GM13976 (cell line): ENCODE data around the gene ATOSA.

Source experiments
- DNase-seq: peaks from one replicate; pipeline ENCODE4 v3.0.0; 2012; ENCODE audit warnings: low spot score
- in situ Hi-C: fragments of 300-500 bp; cut with MboI; formaldehyde crosslinking; loops from one replicate; pipeline ENCODE4 v1.12.0; 2022; ENCODE audit warnings: low sequenced_read_pairs, mixed read lengths, inconsistent platforms; ENCODE audit not compliant: unreplicated experiment
- TF ChIP-seq, protein P1 (sequence below): IDR thresholded peaks from 2 replicates; pipeline ENCODE4 v1.5.1; 2012; ENCODE audit warnings: borderline replicate concordance, mild to moderate bottlenecking; ENCODE audit not compliant: insufficient read depth; ENCODE audit errors: extremely low read depth, missing control alignments, control extremely low read depth

Gene ATOSA, protein sequence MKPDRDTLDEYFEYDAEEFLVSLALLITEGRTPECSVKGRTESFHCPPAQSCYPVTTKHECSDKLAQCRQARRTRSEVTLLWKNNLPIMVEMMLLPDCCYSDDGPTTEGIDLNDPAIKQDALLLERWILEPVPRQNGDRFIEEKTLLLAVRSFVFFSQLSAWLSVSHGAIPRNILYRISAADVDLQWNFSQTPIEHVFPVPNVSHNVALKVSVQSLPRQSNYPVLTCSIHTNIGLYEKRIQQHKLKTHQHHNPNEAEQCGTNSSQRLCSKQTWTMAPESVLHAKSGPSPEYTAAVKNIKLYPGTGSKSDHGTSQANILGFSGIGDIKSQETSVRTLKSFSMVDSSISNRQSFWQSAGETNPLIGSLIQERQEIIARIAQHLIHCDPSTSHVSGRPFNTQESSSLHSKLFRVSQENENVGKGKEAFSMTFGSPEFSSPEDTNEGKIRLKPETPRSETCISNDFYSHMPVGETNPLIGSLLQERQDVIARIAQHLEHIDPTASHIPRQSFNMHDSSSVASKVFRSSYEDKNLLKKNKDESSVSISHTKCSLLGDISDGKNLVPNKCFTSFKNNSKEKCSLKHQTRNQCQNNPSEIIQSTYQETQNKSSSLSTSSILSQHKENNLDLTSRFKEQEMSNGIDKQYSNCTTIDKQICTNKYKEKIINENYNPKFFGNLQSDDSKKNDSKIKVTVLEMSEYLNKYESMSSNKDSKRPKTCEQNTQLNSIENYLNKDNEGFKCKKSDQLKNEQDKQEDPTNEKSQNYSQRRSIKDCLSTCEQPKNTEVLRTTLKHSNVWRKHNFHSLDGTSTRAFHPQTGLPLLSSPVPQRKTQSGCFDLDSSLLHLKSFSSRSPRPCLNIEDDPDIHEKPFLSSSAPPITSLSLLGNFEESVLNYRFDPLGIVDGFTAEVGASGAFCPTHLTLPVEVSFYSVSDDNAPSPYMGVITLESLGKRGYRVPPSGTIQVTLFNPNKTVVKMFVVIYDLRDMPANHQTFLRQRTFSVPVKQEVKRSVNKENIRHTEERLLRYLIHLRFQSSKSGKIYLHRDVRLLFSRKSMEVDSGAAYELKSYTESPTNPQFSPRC

DNA sequence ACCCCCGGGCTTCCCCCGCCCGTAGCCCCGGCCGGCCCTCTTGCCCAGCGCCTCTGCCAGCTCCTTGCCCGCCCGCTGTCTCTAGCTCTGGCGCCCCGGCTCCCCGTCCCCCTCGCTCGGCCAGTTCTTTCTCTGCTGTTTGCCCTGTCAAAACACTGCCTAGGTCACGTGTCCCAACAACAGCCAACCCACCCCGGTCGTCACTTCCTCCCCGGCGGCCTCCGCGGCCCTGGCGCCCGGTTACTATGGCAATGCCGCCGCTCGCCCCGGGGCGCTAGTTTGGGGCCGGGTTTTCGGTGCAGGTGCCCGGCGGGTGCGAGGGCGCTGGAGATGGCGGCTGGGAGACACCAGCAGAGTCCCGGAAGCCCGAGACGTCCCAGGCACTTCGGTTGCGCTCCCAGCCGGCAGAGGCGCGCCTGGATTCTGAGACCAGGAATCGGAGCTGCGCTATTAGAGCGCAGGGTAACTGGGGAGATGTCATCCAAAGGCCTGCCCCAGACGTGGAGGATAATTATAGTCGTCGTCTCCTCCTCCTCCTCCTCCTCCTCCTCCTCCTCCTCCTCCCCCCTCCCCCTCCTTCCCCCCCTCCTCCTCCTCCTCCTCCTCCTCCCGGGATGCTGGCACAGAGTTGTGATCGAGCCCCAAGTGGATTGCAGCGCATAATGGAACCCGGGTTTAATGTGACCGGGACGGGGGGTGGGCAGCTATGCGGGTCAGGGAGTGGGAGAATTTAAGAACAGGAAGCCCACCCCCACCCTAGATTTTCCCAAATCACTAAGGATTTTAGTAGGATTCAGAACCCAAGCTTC lies at the start of gene ATOSA:
Gene ATOSA (minus strand): TSS at position 157 of the 809 bp plus-strand sequence. CDS start 1,367 bp downstream, outside the sequence.
- in situ Hi-C loops, result no loop called here
- peak; percentile 94 for DNase-seq
- TF ChIP-seq, protein P1, sequence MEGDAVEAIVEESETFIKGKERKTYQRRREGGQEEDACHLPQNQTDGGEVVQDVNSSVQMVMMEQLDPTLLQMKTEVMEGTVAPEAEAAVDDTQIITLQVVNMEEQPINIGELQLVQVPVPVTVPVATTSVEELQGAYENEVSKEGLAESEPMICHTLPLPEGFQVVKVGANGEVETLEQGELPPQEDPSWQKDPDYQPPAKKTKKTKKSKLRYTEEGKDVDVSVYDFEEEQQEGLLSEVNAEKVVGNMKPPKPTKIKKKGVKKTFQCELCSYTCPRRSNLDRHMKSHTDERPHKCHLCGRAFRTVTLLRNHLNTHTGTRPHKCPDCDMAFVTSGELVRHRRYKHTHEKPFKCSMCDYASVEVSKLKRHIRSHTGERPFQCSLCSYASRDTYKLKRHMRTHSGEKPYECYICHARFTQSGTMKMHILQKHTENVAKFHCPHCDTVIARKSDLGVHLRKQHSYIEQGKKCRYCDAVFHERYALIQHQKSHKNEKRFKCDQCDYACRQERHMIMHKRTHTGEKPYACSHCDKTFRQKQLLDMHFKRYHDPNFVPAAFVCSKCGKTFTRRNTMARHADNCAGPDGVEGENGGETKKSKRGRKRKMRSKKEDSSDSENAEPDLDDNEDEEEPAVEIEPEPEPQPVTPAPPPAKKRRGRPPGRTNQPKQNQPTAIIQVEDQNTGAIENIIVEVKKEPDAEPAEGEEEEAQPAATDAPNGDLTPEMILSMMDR, result no peak

DNA sequence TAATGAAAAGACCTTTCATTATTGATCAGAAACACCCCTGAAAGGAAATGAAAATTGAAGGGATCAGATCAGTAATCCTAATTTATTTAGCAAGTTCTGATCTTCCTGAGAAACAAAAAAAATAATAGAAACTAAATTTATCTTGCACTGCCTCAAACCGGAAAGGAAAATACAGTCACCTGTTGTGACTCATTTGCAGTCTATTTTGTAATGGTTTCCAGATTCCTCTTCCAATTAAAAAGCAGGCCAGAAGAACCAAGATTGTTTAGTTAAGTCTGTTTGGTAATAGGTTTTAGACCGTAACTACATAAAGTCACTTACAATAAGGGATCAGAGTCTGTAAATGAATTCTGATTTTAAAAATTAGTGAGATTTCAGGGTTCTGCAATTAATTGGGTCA lies 49.7 kb upstream of the ATOSA start:
- TF ChIP-seq, protein P1, result no peak
- in situ Hi-C loops, result no loop called here
- DNase-seq, result no peak

DNA sequence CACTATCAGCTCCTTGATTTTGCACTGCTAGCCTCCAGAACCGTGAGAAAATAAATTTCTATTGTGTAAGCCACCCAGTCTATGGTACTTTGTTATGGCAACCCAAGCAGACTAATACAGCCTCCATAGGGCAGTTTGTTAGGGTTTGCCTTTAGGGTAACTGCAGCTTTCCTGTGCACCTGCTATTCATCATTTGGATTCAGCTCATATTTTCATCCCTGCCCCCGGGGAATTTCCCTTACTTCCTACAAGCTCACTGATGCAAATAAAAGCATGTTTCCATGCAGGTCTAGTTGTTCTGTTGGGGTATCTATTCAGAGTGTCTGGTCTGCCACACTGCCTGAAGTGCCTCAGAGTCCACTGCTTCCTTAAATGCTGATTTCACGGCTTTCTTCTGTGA lies 48.6 kb upstream of the ATOSA start:
- TF ChIP-seq, protein P1, result no peak
- in situ Hi-C loops, result no loop called here
- no peak for DNase-seq

DNA sequence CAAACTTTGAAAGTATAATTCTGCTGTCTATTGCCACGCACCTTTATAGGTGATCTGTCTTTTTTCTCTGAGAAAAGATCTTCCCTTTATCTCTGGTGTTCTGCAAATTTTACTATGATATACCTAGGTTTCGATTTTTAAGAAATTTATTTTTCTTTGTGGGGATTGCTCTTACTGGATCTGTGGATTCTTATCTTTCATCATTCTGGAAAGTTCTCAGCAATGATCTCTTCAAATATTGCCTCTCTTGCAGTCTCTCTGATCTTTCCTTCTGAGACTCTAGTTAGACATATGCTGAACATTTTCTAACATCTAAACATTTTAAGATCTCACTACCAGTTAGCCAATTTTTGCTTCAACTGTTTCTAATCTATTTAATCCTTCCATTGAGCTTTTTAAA lies 47.0 kb upstream of the ATOSA start:
- TF ChIP-seq, protein P1, result no peak
- no peak for DNase-seq
- in situ Hi-C loops, result no loop called here

DNA sequence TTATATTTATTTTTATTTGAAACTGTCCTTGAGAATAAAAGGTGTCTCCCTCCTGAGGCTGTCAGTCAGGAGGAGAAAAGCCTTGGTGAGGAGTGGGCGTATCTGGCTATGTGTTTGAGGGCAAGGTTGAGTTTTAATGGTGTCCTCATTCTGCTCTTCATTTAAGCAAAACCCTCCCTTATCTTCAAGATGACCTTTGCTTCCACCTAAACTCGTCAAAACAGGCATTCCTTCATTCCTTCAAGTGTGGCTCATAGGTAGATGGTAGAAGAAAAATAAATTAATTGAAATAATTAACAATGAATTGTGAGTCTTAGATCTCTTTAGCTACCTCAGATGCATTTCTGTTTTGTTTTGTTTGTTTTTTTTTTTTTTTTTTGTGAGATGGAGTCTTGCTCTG lies 39.4 kb upstream of the ATOSA start:
- TF ChIP-seq, protein P1, result no peak
- no peak for DNase-seq
- in situ Hi-C loops, result no loop called here

DNA sequence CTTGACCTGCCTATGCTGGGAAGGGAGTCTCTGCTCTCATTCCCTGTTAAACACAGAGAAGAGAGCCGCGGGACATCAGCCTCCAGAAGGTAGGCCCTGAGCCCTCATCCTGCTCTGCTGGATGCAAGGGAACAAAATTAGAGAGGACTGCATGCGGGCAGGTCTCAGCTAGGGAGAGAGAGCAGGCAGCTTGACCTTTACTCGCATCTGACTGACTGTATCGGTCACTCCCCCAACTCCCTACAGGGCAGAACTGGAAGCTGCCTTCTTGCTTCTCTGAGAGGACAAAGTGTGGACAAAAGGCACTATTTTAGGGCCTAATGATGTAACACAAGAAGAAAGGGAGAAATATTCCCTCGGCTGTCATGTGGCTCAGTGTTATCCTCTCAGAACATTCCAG lies 38.7 kb upstream of the ATOSA start:
- TF ChIP-seq, protein P1, result no peak
- in situ Hi-C loops, result no loop called here
- DNase-seq, result no peak
